HG02885 (cell line): ENCODE data around the gene IFITM1.
A peak's percentile ranks its signal among the peaks of the same experiment; 100 is the strongest.
"Not testable (repeated sequence)": the region's sequence is repeated elsewhere in the genome, so short reads cannot be mapped to it uniquely, and the experiment has no call there.

Experiments used
- ATAC-seq: cut with Tn5 transposase; IDR thresholded peaks from one replicate; pipeline ENCODE4 v1.9.1; 2021; ENCODE audit warnings: mild to moderate bottlenecking; ENCODE audit not compliant: unreplicated experiment, poor library complexity

The IFITM1 gene

GRCh38 chr11:307766-308708, 5.8 kb upstream of the IFITM1 start, which contains the start of gene IFITM2:
IFITM2 (plus strand) TSS chr11:307816; CDS start chr11:308193, 377 bp downstream.
- ATAC-seq = not testable (repeated sequence)

DNA sequence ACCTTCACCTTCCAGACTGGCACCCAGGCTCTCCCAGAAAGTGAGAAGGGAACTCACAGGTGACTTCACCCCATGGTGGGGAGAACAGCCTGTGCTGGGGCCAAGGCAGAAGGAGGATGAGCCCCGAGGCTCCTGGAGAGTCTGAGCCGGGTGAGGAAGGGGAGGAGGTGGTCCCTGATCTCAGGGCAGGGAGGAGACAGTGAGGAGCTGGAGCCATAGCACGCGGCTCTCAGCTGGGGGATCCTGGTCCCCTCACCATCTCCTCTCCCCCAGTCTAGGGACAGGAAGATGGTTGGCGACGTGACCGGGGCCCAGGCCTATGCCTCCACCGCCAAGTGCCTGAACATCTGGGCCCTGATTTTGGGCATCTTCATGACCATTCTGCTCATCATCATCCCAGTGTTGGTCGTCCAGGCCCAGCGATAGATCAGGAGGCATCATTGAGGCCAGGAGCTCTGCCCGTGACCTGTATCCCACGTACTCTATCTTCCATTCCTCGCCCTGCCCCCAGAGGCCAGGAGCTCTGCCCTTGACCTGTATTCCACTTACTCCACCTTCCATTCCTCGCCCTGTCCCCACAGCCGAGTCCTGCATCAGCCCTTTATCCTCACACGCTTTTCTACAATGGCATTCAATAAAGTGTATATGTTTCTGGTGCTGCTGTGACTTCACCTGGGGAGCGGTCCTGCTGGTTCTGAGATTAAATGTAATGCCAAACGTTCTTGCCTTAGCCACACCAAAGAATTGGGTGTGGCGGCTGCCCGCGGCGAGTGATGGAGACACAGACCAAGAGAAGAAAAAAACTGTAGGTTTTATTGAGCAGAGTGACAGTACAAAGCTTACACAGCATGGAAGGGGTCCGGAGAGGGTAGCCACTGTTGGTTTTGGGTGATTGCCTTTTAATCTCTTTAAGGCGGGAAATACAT, 4.8 kb upstream of the IFITM1 start:
- ATAC-seq = not testable (repeated sequence)

DNA sequence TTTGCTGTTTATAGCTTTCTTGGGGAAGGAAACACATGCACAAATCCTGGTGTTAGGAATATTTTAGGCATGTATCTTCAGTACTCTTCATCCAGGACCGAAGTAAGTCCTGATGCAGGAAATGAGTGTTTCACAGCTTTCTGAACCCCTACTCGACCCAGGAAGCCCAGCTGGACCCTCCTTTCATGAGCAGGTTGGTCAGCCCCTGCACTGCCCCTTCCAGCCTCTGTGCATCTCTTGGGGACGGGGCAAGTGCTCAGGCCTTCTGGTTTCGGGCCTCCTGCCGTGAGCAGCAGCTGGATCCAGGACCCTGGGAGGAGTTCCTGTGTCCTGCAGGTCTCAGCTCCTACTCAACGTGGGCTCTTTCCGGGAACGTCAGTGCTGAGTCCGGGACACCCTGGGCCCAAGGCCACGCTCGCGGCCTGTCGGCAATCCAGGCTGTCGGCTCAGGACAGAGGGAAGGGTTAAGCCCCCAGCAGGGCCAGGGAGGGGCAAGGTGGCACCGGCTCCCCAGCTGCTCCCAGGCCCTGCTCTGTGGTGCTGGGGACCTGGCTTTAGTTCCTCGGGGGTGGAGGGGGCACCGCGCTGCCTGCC, 3.8 kb upstream of the IFITM1 start:
- not testable (repeated sequence) for ATAC-seq

GRCh38 chr11:311013-311748, 2.7 kb upstream of the IFITM1 start:
- ATAC-seq = peak; percentile 46

GRCh38 chr11:312092-312816, 1.6 kb upstream of the IFITM1 start:
- no peak for ATAC-seq

- no peak for ATAC-seq
Measured at GRCh38 chr11:313304-313786, 495 bp upstream of the IFITM1 start.

DNA sequence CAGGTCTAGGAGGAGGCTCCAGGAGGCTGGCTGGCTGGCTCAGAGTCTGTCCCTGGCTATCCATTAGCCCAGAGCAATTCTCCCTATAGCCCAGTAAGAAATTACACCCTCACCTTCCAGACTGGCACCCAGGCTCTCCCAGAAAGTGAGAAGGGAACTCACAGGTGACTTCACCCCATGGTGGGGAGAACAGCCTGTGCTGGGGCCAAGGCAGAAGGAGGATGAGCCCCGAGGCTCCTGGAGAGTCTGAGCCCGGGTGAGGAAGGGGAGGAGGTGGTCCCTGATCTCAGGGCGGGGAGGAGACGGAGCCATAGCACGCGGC, 675 bp downstream of the IFITM1 start:
- not testable (repeated sequence) for ATAC-seq

GRCh38 chr11:315051-315481, 1.2 kb downstream of the IFITM1 start:
- ATAC-seq = no peak

DNA sequence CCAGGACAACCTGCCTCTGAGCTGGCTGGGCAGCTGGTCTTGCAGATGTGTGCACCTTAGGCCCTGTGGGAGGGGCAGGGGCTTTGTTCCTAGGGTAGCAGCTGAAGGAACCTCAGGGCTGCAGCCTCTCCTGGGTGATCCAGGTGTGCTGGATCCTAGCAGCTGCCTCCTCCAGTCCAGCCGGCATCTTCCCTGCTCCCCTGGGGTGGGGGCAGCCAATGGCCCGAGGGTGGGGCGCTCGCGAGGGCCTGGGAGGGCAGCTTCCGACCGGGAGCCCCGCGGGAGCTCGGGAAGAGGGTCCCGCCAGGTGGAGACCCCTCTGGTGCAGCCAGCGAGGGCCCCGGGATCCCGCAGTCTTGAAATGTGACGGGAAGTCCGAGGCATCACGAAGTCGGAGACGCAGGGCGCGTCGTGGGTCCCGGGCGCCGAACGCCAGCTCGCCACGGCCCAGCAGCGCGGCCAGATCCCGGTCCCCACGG, 1.7 kb downstream of the IFITM1 start:
- no peak for ATAC-seq

DNA sequence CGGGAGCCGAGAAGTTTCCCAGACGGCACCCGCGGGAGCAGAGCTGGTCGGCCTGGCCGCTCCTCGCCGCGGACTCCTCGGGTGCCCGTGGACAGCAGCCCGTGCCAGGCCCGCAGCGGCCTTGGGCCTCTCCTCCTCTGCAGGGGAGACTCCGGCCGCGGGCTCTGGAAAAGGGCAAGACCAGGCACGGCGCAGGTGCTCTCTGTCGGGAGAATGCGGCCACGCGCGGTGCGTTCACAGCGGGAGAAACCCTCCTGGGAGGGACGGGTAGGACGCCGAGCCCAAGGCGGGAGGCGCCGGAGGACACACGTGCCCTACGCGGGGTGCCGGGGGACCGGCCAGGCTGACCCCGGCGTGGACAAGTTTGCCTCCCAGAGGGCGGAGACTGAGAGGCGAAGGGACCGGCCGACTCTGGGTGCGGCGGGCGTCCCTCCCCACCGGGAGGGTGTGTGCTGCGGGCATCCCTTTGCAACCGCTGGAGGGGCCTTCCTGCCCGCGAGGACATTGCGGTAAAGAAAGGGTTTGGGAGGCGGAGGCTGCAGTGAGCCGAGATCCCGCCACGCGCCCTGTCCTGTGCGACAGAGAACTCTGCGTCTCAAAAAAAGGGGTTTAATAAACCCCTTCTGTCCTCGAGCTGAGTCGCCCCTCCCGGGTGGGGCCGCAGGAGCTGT, 2.3 kb downstream of the IFITM1 start:
- no peak for ATAC-seq

DNA sequence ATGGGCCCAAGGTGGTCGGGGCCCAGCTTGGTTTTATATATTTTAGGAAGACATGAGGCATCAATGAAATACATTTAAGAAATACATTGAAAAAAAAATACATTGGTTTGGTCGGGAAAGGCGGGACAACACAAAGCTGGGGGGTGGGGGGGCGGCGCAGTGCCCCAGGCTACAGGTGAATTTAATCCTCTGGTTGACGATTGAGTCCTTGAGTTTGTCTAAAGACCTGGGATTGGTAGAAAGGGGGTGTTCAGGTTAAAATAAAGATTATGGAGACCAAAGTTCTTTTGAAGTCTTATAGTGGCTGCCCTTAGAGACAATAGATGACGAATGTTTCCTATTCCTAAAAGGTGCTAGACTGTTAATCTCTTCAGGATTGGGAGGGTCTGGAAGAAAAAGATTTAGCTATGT, 3.1 kb downstream of the IFITM1 start:
- no peak for ATAC-seq

DNA sequence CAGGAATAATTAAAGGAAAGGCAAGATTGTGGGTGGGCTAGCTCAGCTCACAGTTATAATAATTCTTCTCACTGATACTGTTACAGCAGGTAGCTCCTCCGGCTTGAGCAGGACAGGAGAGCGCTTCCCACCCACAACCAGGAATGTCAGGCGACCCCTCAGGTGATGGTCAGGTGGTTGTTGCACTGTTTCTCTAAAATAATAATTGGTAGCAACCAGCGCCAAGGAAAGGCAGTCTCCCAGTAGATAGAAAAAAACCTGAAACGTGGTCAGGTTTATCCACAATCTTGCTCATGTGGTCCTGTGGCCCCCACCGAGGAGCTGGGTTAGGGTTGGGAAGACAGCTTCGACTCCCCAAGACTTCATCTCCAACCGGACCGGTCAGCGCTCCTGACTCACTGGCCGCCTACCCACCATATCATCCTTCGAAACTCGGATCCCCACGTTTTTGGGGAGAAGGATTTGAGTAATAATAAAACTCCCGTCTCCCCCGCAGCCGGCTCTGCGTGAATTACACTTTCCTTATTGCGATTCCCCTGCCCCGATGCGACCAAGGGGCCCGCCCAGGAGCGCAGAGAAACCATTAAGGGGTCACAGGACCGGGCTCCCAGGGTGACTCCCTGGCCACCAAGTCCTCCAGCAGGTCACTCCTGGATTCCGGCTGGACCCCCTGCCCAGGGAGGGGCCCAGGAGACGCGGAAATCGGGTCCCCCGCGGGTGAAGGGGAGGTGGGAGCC, 4.0 kb downstream of the IFITM1 start:
- ATAC-seq = not testable (repeated sequence)

DNA sequence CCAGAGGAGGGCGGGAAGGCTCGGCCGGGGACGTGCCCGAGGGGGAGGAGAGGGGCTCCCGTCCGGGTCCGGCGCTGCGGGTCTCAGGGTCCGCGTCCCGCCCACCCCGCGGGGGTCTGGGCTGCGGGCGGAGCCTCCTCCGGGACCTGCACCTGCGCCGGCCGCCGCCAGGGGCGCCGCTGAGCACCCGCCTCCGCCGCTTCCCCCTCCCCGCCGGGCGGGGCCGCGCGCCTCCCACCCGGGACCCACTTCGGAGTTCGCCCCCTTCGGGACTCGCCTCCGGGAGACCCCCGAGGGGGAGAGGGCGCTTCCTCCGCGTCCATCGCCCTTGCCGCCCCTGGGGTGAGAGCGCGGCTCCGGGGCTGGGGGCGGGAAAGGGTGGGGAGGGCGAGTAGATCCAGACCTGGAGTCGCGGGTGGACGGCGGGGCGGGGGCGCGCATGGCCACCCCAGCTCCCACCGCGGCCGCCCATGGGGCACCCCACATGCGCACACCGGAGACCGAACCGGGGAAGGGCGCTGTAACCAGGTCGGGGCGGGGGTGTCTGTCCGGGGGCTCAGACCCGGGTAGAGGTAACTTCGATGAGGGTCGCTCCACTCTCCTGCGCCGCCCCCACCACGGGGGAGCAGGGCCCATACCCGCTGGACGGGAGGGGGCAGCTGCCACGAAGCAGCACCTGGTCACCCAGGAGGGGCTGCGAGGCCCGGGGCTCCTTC, 4.7 kb downstream of the IFITM1 start:
- ATAC-seq = peak; percentile 50

GRCh38 chr11:319121-319887, 5.5 kb downstream of the IFITM1 start:
- not testable (repeated sequence) for ATAC-seq

DNA sequence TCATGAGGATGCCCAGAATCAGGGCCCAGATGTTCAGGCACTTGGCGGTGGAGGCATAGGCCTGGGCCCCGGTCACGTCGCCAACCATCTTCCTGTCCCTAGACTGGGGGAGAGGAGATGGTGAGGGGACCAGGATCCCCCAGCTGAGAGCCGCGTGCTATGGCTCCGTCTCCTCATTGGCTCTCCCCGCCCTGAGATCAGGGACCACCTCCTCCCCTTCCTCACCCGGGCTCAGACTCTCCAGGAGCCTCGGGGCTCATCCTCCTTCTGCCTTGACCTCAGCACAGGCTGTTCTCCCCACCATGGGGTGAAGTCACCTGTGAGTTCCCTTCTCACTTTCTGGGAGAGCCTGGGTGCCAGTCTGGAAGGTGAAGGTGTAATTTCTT, 6.0 kb downstream of the IFITM1 start:
- not testable (repeated sequence) for ATAC-seq

- ATAC-seq = no peak
Measured at GRCh38 chr11:324156-324555, 10.3 kb downstream of the IFITM1 start.
